ENCODE data around the gene TRMT44. TPM values are rescaled to one million over a fixed set of nuclear protein-coding genes. Genes with fewer than 3 reads are reported as not detected.
A peak's percentile ranks its signal among the peaks of the same experiment; 100 is the strongest.
"Not testable (repeated sequence)": the region's sequence is repeated elsewhere in the genome, so short reads cannot be mapped to it uniquely, and the experiment has no call there.

Gene TRMT44
- total RNA-seq, 1 donor from 2014 or later = 7.4 TPM

- DNase-seq (ENCODE audit: low read depth in 2 of 2) = no peak
These were observed 70.2 kb downstream of the TRMT44 start for GRCh38 chr4:8510611-8511285.

GRCh38 chr4:8512510-8512909 lies 71.9 kb downstream of the TRMT44 start:
- DNase-seq (ENCODE audit: low read depth in 2 of 2) = no peak

- not testable (repeated sequence) for DNase-seq (ENCODE audit: low read depth in 2 of 2)
These were observed 72.5 kb downstream of the TRMT44 start for GRCh38 chr4:8513080-8513479.

- DNase-seq (ENCODE audit: low read depth in 2 of 2) = no peak
These were observed 73.4 kb downstream of the TRMT44 start for GRCh38 chr4:8513931-8514330.

GRCh38 chr4:8514391-8514790 lies 73.8 kb downstream of the TRMT44 start:
- DNase-seq (ENCODE audit: low read depth in 2 of 2) = no peak

GRCh38 chr4:8515316-8516060 lies 74.9 kb downstream of the TRMT44 start:
- DNase-seq (ENCODE audit: low read depth in 2 of 2) = peak; percentile 25 to 32

- no peak for DNase-seq (ENCODE audit: low read depth in 2 of 2)
These were observed 75.5 kb downstream of the TRMT44 start for GRCh38 chr4:8516061-8516573.

GRCh38 chr4:8516996-8517550 lies 76.5 kb downstream of the TRMT44 start:
- DNase-seq (ENCODE audit: low read depth in 2 of 2) = no peak

- no peak for DNase-seq (ENCODE audit: low read depth in 2 of 2)
These were observed 77.4 kb downstream of the TRMT44 start for GRCh38 chr4:8517946-8518345.

- no peak for DNase-seq (ENCODE audit: low read depth in 2 of 2)
These were observed 81.9 kb downstream of the TRMT44 start for GRCh38 chr4:8522160-8523120.

- no peak for DNase-seq (ENCODE audit: low read depth in 2 of 2)
These were observed 82.6 kb downstream of the TRMT44 start for GRCh38 chr4:8523175-8523574.

- DNase-seq (ENCODE audit: low read depth in 2 of 2) = no peak
These were observed 83.2 kb downstream of the TRMT44 start for GRCh38 chr4:8523766-8524165.

GRCh38 chr4:8524595-8525382 lies 84.2 kb downstream of the TRMT44 start:
- DNase-seq (ENCODE audit: low read depth in 2 of 2) = no peak

GRCh38 chr4:8525383-8526120 lies 85.0 kb downstream of the TRMT44 start:
- DNase-seq (ENCODE audit: low read depth in 2 of 2) = no peak

Other genes with a start within 250 kb of the TRMT44 start
- 82.8 and 147 TPM in 2 replicates for gene SH3TC1, start 241.5 kb upstream of the TRMT44 start, total RNA-seq
- gene HTRA3, start 171.0 kb upstream of the TRMT44 start, total RNA-seq = 1.4 and 7.5 TPM in 2 replicates
- gene ACOX3, start 54 bp upstream of the TRMT44 start, total RNA-seq = 19.4 and 23.1 TPM in 2 replicates
- not detected in 2 replicates for gene GPR78, start 139.6 kb downstream of the TRMT44 start, total RNA-seq
- under 0.01 TPM in 1 of 2 replicates, not detected in the other for gene CPZ, start 152.0 kb downstream of the TRMT44 start, total RNA-seq